Hematopoietic multipotent progenitor cell treated with erythropoietin and hydrocortisone succinate and interleukin-3 and kit ligand, for 6 days (in vitro differentiated cells): Measurements from ENCODE around the gene NPBWR2.
"Not testable (repeated sequence)": the region's sequence is repeated elsewhere in the genome, so short reads cannot be mapped to it uniquely, and the experiment has no call there.

ENCODE experiments used
- DNase-seq: peaks from one replicate; pipeline ENCODE4 v3.0.0-alpha.2; 2015

NPBWR2 gene

GRCh38 chr20:64102647-64103354 is 4.6 kb downstream of the NPBWR2 start:
- DNase-seq = no peak

GRCh38 chr20:64101731-64102621 is 5.4 kb downstream of the NPBWR2 start:
- peak; percentile 60 for DNase-seq

- DNase-seq = no peak
Observed at GRCh38 chr20:64100946-64101688, 6.2 kb downstream of the NPBWR2 start.

GRCh38 chr20:64100566-64100888 is 6.8 kb downstream of the NPBWR2 start:
- no peak for DNase-seq

GRCh38 chr20:64099880-64100565 is 7.3 kb downstream of the NPBWR2 start:
- DNase-seq = no peak

GRCh38 chr20:64099086-64099786 is 8.1 kb downstream of the NPBWR2 start:
- DNase-seq = no peak

GRCh38 chr20:64098471-64099013 is 8.8 kb downstream of the NPBWR2 start:
- no peak for DNase-seq

- DNase-seq = no peak
Observed at GRCh38 chr20:64096535-64096934, 10.8 kb downstream of the NPBWR2 start.

- no peak for DNase-seq
Observed at GRCh38 chr20:64095927-64096326, 11.4 kb downstream of the NPBWR2 start.

- DNase-seq = no peak
Observed at GRCh38 chr20:64095455-64095854, 11.9 kb downstream of the NPBWR2 start.

GRCh38 chr20:64093013-64093503 is 14.3 kb downstream of the NPBWR2 start:
- DNase-seq = no peak

- DNase-seq = no peak
Observed at GRCh38 chr20:64092258-64093012, 14.9 kb downstream of the NPBWR2 start.

- no peak for DNase-seq
Observed at GRCh38 chr20:64091770-64092169, 15.6 kb downstream of the NPBWR2 start.

- DNase-seq = no peak
Observed at GRCh38 chr20:64091340-64091739, 16.0 kb downstream of the NPBWR2 start.

- no peak for DNase-seq
Observed at GRCh38 chr20:64090165-64090564, 17.2 kb downstream of the NPBWR2 start.

GRCh38 chr20:64088586-64088985 is 18.8 kb downstream of the NPBWR2 start:
- not testable (repeated sequence) for DNase-seq

- DNase-seq = not testable (repeated sequence)
Observed at GRCh38 chr20:64087226-64087825, 20.0 kb downstream of the NPBWR2 start.

GRCh38 chr20:64086801-64087200 is 20.6 kb downstream of the NPBWR2 start:
- no peak for DNase-seq

- DNase-seq = no peak
Observed at GRCh38 chr20:64084685-64085152, 22.6 kb downstream of the NPBWR2 start.
